CD4-positive, alpha-beta T cell treated with Interleukin-4 for 4 hours (primary cell): Measurements from ENCODE around the gene PTTG1IP.

Experiments used
- DNase-seq: peaks from one replicate; pipeline ENCODE4 v3.0.0-alpha.2; 2020

Gene PTTG1IP

DNA sequence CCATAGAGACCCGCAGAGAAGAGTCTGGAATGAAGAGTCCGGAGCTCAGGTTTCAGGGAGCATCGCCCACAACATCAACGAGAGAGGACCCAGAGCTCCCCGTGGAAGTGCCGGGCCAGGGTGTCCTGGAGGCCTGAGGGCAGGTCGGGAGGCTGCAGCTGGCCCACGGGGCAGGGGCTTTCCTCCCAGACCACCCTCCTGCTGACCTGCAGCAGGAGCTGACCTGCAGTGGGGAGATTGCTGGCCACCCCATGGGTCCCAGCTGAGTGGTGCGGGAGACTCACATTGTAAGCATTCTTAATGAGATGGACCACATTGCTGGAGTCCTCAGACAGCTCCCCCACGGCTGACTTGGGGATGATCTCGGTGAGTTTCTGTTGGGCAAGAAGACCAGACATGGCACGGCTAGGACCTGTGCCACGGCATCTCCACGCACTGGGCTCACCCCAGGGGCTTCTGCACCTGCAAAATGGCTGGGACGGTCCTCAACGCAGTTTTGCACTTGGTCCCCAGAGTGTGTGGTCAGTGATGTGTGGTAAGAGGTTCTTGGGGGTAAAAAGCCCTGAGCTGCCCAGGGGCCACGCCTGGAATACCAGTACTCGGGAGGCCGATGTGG is 21.3 kb upstream of the PTTG1IP start:
- no peak for DNase-seq

DNA sequence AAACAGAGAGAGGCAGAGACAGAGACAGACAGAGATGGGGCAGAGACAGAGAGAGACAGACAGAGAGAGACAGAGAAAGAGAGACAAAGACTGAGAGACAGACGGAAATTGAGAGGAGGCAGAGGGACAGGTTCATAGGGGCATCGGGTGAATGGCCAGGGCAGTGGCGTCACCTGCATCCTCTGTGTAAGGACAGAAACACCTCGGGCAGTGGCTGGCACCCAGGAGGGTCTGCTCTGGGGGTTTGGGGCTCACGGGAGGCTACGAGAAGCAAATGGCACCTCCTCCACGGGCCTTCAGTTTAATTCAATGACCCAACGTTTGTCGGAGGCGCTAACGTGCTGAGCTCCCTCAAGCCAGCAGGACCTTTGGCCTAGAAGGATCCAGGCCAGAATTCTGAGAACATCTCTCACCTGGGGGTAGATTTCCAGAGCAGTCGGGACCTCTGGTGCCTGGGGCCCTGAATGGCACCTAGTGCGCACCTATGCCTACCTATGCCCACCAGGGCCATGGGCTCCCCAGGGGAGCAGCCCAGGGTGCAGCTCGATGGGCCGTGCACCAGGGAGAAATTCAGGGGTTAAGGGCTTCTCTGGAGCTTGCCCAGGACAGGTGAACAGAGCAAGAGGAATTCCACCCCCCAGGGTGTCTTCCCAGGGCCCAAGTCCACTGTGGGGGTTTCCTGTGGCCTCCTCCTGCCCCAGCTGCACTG is 20.6 kb upstream of the PTTG1IP start:
- no peak for DNase-seq

GRCh38 chr21:44893278-44893556 is 19.7 kb upstream of the PTTG1IP start:
- DNase-seq, result no peak

GRCh38 chr21:44892536-44893277 is 19.2 kb upstream of the PTTG1IP start:
- peak; percentile 77 for DNase-seq

- no peak for DNase-seq
These were observed 18.6 kb upstream of the PTTG1IP start for GRCh38 chr21:44892095-44892494.

GRCh38 chr21:44891631-44892031 is 18.1 kb upstream of the PTTG1IP start:
- DNase-seq, result no peak

DNA sequence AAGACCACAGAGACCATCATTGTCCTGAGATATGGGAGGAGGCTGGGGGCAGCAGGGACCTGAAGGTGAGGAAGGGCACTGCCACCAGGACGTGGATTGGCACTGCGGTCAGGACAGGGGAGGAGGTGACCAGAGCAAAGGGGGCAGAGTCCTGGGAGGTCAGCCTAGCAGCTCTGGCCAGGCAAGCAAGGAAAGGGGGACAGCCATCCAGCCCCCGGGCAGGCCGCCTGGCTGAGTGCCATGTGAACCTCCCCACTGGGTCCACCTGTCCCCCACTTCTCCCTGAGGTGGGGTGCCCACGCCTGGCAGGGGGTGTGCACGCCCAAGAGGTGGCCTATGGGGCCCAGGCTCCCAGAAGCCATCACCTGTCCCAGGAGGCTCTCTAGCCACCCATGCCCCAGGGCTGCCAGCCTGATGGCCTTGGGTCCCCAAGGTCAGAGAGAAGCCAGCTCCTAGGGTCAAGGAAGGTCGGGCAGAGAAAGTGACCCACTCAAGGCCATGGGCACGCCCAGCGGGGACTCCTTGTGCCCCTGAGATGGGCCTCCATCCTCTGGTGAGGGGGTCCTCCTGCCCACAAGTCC is 17.6 kb upstream of the PTTG1IP start:
- DNase-seq, result no peak

DNA sequence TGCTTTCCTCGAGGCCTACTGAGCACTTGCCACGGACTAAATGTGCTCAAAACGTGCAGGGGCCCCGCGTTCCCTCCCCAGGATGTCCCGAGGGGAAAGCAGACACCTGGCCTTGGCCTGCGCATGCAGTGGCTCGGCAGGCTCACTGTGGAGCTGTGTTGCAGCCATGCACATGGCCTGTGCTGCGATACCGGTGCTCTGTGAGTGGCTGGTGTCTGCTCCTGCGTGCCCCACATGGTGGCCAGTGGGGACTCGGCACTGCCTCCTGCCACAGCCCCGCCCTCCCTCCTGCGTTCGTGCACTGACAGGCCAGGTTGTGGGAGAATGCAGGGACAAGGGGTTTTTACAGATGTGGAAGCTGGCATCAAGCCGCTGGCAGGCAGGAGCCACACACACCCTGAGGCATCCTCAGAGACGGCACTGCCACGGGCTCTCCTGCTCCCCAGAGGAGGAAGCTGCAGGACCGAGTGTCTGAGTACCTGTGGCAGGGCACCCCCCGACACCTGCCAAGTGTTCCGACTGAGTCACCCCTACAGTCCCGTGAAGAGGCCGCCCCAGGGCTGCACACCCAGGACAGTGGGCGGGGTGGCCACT is 16.9 kb upstream of the PTTG1IP start:
- DNase-seq, result no peak

- no peak for DNase-seq
These were observed 16.3 kb upstream of the PTTG1IP start for GRCh38 chr21:44889625-44890337.

- DNase-seq, result no peak
These were observed 15.4 kb upstream of the PTTG1IP start for GRCh38 chr21:44888581-44889550.

- no peak for DNase-seq
These were observed 14.5 kb upstream of the PTTG1IP start for GRCh38 chr21:44887807-44888580.

DNA sequence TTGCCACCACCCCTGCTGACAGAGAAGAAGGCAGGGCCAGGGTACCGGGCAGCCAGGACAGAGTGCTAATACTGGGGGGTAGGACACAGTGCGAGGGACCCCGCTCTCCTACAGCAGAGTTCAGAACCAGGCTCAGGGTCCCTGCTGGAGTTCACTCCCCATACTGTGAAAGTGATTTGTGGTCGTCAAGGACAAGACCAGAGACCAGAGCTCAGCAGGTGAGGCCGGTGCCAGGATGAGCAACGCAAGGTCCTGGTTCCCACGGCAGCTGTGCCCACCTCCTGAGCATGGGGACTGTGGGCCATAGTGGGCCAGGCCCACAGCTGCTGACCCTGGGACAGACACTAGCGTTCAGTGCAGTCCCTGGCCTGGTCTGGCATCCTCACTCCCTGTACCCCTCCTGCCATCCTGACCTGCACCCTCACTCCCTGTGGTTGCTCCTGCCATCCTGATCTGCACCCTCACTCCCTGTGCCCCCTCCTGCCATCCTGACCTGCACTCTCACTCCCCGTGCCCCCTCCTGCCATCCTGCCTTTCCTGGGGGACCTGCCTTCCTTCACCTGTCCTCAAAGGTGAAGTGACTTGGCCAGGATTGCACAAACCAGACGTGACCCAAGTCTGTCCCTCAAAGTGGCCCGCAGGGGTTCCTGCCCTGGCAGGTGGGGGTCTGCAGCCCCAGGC is 13.8 kb upstream of the PTTG1IP start:
- no peak for DNase-seq

GRCh38 chr21:44886113-44887075 is 12.9 kb upstream of the PTTG1IP start:
- DNase-seq, result no peak

DNA sequence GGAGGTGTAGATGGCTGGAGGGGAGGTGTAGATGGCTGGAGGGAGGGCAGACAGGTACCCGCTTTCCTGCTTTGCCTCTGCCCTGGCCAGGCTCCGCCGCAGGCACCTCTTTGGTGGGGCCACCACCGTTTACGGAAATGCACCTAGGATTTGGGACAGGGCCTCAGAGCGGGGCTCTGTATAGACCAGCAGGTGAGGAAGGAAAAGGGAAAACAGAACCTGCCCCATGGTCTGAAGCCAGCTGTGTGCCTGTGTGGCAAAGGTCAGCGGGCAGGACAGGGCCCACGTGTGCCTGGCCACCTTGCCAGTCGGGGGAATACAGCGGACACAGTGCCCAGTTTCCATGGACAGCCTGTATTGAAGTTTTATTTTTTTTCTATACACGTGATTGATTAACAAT is 12.1 kb upstream of the PTTG1IP start:
- no peak for DNase-seq

DNA sequence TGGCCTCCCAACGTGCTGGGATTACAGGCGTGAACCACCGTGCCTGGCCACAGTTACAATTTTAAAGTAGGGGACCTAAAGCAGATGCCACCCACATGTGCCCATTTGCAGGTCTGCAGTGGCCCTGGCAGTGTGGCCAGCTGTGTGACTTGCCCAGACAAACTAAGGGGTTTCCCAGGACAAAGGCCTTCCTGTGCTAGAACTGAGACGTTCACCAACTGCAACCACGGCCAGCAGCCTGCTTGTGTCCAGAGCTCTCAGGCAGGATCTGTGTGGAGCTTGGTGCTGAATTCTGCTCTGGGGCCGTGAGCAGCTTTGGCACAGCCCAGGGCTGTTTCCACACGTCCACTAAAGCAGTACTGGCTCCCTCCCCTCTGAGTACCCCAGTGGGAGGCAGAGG is 10.6 kb upstream of the PTTG1IP start:
- no peak for DNase-seq

DNA sequence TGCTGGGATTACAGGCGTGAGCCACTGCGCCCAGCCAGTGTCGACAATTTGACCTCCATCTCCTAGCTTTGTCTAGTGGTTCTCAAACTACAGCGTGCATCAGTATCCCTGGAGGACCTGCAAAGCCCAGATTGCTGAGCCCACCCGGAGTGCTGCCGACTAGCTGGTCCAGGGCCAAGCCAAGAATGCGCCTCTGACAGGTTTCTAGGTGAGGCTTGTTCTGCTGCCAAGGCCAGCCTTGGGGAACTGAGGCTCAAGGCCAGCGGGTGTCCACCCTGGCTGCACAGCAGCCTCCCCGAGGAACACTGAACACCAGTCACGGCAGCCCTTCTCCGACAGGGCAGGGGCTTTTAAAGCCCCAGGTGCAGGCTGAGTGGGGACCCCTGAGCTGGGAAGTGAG is 9.8 kb upstream of the PTTG1IP start:
- DNase-seq, result no peak

GRCh38 chr21:44881198-44881872 is 7.8 kb upstream of the PTTG1IP start:
- DNase-seq, result no peak

GRCh38 chr21:44880405-44881197 is 7.1 kb upstream of the PTTG1IP start:
- DNase-seq, result no peak
